ENCODE data around the gene AGBL1.

AGBL1 gene

GRCh38 chr15:86154705-86155104 is 75.0 kb downstream of the AGBL1 start:
- DNase-seq (ENCODE audit: low spot score) = no peak
- no peak for TF ChIP-seq CTCF (IDR thresholded peaks at IDR 0.05; ENCODE audit: extremely low read depth, missing control alignments)

- no peak for DNase-seq (ENCODE audit: low spot score)
- TF ChIP-seq CTCF (IDR thresholded peaks at IDR 0.05; ENCODE audit: extremely low read depth, missing control alignments) = no peak
Measured at GRCh38 chr15:86155551-86155950, 75.9 kb downstream of the AGBL1 start.

- no peak for TF ChIP-seq CTCF (IDR thresholded peaks at IDR 0.05; ENCODE audit: extremely low read depth, missing control alignments)
- DNase-seq (ENCODE audit: low spot score) = no peak
Measured at GRCh38 chr15:86157606-86158293, 78.1 kb downstream of the AGBL1 start.

GRCh38 chr15:86159468-86159867 is 79.8 kb downstream of the AGBL1 start:
- no peak for DNase-seq (ENCODE audit: low spot score)
- TF ChIP-seq CTCF (IDR thresholded peaks at IDR 0.05; ENCODE audit: extremely low read depth, missing control alignments) = no peak

GRCh38 chr15:86161250-86161649 is 81.6 kb downstream of the AGBL1 start:
- DNase-seq (ENCODE audit: low spot score) = no peak
- TF ChIP-seq CTCF (IDR thresholded peaks at IDR 0.05; ENCODE audit: extremely low read depth, missing control alignments) = no peak

GRCh38 chr15:86162172-86162591 is 82.5 kb downstream of the AGBL1 start:
- TF ChIP-seq CTCF (IDR thresholded peaks at IDR 0.05; ENCODE audit: extremely low read depth, missing control alignments) = no peak

GRCh38 chr15:86162641-86163040 is 83.0 kb downstream of the AGBL1 start:
- no peak for DNase-seq (ENCODE audit: low spot score)
- TF ChIP-seq CTCF (IDR thresholded peaks at IDR 0.05; ENCODE audit: extremely low read depth, missing control alignments) = no peak

More at GRCh38 chr15:86162172-86162591, 82.5 kb downstream of the AGBL1 start:
- DNase-seq (ENCODE audit: low spot score) = no peak

Data from GM20000 (cell line).